HT-29 (cell line): ENCODE results near the gene CD52. TPM values are rescaled to one million over a fixed set of nuclear protein-coding genes. Genes with fewer than 3 reads are reported as not detected.
"Not testable (repeated sequence)": the region's sequence is repeated elsewhere in the genome, so short reads cannot be mapped to it uniquely, and the experiment has no call there.

Source experiments
- DNase-seq: peaks from one replicate; pipeline ENCODE4 v3.0.0-alpha.2; 2015; ENCODE audit warnings: low spot score
- total RNA-seq: library from RNA; depleted of rRNA; stranded (reverse); fragments of >200 nt; shearing (Covaris generic); gene quantifications from 2 replicates; pipeline ENCODE4 v1.2.3, GENCODE V29; 2014

The CD52 gene
- total RNA-seq, 1 experiment from 2014 or later, result 2.1 TPM

DNA sequence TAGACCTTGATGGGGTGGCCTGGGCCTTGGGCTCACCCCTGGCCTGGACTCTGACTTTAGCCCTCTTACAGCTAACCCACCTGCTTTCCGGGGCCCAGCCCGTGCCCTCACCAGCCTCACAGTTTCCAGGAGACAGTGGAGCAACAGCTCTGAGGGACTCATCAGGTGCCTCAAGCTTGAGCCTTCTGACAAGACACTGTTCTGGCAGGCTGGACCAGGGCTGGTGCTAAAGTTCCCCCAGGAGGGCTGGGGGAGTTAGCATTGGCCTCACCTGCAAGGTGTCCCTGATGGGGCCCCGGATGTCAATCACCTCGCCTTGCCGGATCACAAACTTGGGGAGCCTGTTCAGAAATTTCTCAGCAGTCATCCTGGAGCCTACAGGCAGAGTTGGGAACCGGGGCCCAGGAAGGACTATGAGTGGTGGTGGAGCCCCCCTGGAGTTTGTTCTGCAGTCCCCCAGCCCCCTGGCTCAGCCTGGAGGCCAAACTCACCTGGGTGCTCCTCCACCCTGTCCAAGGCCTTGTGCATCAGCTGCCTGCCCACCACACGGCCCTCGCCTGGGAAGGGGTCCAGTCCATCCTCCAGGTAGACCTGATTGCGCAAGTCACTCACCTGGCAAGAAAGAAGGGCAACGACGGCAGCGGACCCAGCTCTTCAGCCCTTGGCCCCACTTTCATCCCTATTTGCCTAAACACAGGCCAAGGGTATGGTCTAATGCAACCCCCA lies 33.7 kb upstream of the CD52 start:
- DNase-seq, result no peak

DNA sequence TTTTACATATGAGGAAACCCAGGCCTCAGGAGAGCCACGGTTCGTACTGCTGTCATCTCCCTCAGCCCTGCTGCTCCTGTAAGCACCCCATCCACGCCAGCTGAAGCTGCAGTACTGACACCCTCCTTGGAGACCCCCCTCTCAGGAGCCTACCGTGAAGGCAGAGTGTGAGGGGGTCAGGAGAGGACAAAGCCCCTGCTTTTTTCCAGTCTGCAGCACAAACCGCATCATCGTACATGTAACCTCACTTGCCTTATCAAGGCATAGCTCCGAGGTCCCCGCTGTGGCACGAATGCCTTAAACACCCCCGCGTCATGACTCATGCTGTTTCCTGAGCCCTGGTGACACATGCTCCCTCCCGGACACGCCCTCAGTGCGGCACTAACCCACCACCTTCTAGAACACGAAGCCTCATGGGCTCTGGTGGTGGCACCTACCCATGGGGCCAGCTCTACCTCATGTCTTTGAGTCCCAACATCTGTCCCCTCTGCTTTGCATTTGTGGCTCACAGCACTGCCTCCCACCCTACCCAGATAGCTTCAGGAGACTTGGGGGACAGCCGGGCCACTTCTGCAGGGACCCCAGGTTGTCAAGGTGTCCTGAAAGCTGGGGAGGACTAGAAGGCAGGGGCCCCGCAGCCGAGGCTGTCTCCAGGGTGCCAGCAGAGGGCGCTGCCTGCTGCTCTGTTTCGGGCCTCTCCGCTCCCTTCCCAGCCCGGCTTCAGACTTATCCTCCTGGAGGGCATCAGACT lies 33.0 kb upstream of the CD52 start:
- peak; percentile 89 for DNase-seq

DNA sequence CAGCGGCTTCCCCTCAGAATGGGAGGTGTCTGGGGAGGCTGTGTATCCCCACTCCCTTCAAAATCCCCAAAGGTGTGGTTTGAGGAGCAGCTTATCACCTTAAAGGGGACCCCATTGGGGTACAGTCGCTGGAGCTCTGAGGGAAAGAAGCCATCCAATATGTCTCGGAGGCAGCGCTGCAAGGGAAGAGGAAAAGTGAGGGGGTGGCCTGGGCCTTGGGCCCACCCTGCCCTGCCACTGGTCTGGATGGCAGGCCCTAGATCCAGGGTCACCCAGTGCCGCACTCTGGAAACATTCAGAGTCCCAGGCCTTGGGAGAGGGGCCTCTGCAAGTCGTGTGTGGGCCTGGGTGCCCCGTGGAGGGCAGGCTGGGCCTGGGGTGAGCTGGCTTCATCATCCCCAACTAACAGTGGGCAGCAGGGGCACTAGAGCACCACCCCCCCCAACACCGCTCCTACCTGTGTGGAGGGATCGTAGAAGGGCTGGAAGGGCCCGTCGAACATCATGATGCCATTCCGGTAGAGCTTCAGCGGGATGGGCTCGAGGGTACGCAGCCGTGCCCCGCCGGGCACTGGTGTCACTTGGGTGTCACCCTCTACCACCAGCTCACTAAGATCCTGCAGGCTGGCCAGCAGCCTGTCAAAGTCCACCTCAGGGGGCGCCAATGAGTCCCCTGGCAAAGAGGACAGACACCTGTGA lies 32.2 kb upstream of the CD52 start:
- peak; percentile 61 for DNase-seq

DNA sequence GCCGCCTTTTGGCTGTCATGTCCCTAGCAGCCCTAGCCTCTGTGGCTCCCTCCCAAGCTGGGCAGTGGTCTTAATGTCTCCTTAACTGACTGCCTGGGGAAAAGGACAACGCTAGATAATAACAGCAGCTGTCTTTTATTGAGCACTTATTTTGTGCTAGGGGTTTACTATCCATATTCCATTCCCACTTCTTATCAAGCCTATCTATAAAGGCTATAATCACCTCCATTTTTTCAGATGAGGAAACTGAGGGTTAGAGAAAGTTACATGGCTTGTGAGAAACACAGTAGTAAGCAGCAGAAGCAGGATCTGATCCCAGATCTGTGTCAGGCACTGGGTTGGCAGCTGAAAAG lies 31.7 kb upstream of the CD52 start:
- no peak for DNase-seq

DNA sequence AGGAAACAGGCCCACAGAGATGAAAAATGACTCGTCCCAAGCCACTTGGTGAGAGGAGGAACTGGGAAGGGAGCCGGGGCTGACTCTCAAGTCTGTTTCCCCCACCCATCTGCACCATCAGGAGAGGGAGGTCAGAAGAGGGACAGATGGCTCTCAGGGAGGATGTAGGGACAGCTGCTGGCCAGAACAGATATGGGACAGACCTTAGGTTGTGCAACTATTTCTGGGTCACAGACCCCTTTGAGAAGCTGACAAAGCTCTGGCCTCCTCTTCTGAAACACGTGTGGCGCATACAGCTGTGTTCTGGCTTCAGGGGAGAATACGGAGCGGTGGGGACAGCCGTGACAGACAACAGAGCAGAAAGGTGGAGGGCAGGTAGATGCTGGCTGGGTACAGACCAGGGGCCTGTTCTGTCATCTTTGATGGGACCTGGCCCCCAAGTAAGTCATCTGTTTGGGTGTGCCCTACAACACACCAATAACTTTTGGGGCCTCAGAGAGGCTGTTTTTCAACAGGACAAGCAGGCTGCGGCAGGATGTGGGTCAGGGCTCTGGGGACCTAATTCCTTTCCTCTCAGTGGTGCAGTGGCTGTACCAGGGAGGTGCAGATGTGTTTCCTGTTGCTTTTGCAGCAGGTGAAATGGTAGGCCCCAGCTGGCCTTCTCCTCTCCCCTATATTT lies 30.6 kb upstream of the CD52 start:
- no peak for DNase-seq

DNA sequence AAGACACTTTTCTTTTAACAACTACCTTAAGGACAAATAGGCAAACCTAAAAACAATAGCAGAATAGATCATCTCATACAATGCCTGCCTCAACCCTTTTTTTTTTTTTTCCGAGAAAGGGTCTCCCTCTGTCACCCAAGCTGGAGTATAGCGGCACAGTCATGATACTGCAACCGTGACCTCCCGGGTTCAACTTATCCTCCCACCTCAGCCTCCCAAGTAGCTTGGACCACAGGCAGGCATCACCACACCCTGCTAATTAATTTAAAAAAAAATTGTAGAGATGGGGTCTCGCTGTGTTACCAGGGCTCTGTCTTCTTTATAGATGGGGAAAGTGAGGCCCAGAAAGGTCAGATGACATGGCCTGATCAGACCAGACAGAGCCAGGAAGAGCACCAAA lies 29.9 kb upstream of the CD52 start:
- DNase-seq, result no peak

GRCh38 chr1:26288311-26288941 lies 29.3 kb upstream of the CD52 start:
- no peak for DNase-seq

DNA sequence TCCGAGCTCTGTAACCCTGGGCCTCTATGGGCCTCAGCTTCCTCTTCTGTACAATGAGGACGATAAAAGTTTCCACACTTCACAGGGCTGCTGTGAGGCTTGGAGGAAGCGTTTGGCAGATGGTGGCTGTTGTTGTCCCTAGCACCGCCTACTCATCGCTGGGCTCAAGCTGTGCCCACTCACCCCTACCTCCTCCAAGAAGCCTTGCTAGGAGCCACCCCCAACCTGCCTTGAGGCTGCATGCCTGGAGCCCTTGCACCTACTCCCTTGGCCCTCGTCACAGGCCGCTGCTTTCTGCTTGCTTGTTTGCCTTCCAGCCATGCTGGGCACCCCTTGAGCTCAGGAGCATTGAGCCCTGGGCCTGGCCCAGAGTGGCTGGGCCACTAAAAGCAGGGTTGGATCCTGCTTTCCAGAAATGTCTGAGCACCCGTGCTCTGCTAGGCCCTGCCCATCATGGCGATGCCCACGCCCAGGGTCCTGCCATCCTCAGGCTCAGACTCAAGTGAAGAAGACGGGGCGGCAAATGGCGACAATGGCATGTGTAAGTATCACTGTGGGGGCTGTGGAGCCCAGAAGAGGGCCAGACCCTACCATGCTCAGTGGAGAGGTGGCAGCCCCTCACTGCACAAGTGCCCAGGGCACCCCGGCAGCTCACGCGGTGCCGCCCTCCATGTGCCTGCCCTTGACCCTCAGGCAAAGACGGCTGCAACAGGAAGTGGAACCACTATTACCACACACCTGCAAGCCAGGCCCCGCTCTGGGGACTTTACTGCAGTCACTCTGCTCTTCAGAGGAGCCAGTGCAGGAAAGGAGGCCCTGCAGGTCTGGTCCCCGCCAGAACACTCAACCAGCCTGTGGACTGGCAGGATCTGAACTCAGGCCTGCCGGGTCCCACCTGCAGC lies 28.3 kb upstream of the CD52 start:
- no peak for DNase-seq

GRCh38 chr1:26290122-26290881 lies 27.5 kb upstream of the CD52 start:
- DNase-seq, result no peak

GRCh38 chr1:26290882-26291261 lies 26.9 kb upstream of the CD52 start:
- no peak for DNase-seq

DNA sequence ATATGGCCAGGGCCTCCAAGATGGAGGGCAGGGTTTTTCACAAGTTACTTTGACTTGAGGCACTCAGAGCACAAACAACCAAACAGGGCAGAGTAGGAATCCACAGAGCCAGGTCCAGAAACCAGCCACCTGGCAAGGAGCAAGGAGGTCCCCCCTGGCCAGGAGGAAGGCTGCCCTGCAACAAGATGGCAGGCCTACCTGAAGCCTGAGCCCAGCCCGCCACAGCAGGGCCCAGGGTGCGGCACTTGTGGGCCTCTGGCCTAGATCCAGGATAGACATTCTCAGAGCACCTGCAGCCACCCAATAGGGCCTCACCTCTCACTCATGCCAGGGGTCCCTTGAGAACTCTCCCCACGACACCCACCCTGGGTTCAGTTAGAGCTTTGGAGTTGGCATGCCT lies 26.3 kb upstream of the CD52 start:
- no peak for DNase-seq

- DNase-seq, result no peak
Measured at GRCh38 chr1:26291939-26292338, 25.8 kb upstream of the CD52 start.

- DNase-seq, result not testable (repeated sequence)
Measured at GRCh38 chr1:26292735-26293134, 25.0 kb upstream of the CD52 start.

DNA sequence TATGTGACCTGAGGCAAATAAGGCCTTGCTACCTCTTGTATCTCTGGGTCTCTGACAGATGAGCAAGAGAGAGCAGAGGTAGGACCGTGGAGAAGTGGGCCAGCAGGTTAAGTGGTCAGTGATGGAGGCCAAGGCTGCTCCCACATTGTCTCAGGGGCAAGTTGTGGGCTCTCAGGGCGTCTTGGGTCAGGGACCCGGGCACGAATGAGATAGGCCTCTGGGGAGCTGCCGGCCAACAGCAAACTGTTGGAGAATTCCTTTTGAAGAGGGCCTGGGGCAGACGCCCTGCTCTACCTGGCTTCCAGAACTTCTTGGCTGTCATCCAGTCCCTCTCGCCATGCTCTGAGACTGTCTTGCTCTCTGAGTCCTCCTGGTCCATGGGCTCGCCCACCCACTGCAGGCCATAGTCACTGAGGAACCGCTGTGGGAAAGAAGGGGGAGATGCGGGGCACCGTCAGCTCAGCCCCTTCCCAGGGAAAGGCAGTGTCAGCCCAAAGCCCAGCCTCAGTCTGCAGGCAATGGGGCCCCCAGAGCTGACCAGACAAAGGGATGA lies 23.8 kb upstream of the CD52 start:
- DNase-seq, result no peak

GRCh38 chr1:26295194-26296138 lies 22.3 kb upstream of the CD52 start:
- no peak for DNase-seq

DNA sequence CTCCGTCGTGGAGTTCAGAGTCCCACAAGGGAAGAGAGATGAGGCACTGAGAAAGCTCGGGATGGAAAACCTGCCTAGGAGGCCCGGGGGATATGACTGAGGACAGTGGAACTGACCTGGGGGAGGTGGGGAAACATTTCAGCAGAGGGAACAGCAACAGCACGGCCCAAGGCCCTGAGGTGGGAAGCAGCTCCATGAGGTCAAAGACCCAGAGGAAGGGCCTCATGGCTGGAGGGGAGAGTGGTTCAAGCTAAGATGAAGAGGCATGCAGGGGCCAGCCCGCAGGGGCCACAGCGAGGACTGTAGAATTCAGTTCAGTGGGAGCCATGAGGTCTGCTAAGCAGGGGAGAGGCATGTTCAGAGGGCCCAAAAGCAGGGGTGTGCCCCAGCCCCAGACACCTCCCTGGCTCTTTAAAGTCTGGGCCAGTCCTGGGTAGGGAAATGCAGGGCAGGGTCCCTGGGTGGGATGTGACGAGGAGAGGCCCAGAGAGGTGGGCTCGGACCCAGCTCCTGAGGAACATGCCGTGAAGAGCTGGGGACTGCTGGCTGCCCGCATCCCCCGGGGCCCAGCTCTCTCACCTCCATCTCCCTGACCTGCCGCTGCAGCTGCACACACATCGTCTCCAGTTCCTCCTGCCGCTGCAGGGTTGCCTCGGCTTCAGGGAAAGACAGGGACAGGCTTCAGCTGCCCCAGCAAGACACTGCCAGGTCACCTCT lies 21.3 kb upstream of the CD52 start:
- DNase-seq, result no peak

DNA sequence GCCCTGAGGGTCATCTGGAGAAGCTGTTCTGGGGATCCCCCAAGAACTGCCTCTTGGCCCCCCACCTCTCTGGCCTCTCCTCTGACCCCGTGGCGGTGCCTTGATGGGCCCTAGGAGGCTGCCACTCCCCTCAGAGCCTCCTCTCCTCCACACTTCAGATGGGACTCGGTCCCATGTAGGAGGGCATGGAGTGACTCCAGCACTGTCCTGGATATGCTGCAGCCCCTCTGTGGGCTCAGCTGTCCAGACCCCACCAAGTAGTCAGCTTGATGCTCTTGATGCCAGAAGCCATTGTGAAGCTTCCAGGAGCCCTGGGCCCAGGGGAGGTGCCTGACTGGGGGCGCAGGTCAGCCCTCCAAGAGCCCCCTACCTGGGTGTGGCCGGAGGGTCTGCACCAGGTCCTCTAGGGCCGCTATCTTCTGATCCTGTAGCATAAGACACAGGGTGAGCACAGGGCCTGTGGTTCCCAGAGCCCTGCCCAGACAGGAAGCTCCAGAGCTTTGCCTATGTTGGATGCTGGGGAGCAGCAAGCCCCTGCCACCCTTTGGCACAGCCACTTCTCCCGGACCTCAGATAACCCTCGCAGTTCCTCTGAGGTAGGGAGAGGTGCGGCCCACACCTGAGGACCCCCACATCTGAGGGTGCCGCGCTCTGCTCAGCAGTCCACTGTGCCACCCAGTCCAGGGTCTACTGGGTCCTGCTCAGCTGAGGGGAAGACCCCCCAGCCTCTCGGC lies 20.5 kb upstream of the CD52 start:
- no peak for DNase-seq
